WTC11 (cell line): ENCODE data around the gene ERCC8.

ENCODE experiments used
- CREM ChIP-seq: sonication (generic); formaldehyde crosslinking; IDR thresholded peaks from 2 replicates; pipeline ENCODE4 v1.8.1; 2022; ENCODE audit warnings: mild to moderate bottlenecking, missing genetic modification reagents, moderate library complexity
- EMX1 ChIP-seq: fragments of 250-450 bp; sonication (Bioruptor Pico); IDR thresholded peaks from 2 replicates; pipeline ENCODE4 v1.8.0; 2021; ENCODE audit warnings: mild to moderate bottlenecking
- IRF2 ChIP-seq: sonication (generic); formaldehyde crosslinking; IDR thresholded peaks from 2 replicates; pipeline ENCODE4 v1.8.0; 2022; ENCODE audit warnings: low read depth, missing genetic modification reagents, borderline replicate concordance
- ZNF219 ChIP-seq: sonication (generic); formaldehyde crosslinking; IDR thresholded peaks from 2 replicates; pipeline ENCODE4 v1.8.0; 2023; ENCODE audit warnings: missing genetic modification reagents, mild to moderate bottlenecking, borderline replicate concordance
- TF ChIP-seq, protein P1 (sequence below): fragments of 200-600 bp; IDR thresholded peaks from 2 replicates; pipeline ENCODE4 v1.8.0; 2022; ENCODE audit warnings: antibody characterized with exemption

DNA sequence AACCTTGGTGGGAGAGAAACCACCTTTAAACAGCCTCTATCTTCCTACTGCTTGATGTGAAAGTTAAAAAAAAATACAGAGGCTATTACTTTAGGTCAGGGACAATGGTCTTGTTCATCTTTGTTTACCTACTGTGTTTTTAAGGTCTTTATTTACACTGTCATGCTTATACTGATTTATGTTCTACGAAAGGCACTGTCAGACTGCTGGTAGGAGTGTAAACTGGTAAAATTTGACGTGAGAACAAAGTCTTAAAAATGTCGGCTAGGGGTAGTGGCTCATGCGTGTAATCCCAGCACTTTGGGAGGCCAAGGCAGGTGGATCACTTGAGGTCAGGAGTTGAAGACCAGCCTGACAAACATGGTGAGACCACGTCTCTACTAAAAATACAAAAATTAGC is 58.7 kb downstream of the ERCC8 start:
- TF ChIP-seq ZNF219 (CRISPR knock-in tag) (no peak), CREM (CRISPR knock-in tag) (no peak), IRF2 (CRISPR knock-in tag) (no peak), EMX1 (CRISPR knock-in tag) (no peak)
- TF ChIP-seq, protein P1, sequence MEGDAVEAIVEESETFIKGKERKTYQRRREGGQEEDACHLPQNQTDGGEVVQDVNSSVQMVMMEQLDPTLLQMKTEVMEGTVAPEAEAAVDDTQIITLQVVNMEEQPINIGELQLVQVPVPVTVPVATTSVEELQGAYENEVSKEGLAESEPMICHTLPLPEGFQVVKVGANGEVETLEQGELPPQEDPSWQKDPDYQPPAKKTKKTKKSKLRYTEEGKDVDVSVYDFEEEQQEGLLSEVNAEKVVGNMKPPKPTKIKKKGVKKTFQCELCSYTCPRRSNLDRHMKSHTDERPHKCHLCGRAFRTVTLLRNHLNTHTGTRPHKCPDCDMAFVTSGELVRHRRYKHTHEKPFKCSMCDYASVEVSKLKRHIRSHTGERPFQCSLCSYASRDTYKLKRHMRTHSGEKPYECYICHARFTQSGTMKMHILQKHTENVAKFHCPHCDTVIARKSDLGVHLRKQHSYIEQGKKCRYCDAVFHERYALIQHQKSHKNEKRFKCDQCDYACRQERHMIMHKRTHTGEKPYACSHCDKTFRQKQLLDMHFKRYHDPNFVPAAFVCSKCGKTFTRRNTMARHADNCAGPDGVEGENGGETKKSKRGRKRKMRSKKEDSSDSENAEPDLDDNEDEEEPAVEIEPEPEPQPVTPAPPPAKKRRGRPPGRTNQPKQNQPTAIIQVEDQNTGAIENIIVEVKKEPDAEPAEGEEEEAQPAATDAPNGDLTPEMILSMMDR: no peak
